Measurements from ENCODE around the gene ZP1.

DNA sequence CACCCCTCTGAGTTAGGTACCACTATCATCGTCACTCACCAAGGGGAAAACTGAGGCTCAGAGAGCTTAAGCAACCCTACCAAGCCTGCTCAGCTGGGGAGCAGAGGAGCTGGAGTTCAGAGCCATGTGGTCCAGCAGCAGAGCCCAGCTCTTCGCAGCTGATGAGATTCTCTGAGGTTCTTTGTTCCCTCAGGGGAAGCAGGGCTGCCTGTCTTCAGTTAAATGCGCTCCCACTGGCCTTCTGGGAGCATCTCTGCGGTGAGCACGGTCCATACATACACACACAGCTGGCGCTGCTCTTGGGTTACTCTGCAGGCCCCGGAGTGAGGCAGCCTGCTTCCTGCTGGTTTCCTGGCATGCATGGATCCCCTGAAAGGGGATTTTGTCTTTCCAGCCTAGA is 6.4 kb upstream of the ZP1 start:
- no peak for TF ChIP-seq ZNF274 (IDR thresholded peaks at IDR 0.05; ENCODE audit: low read depth, low read length)
- TF ChIP-seq YY1 (IDR thresholded peaks at IDR 0.05; ENCODE audit: insufficient read depth, insufficient read length): no peak
